HG03025 (cell line): ENCODE data around the gene FAM200C.

ENCODE experiments used
- ATAC-seq: cut with Tn5 transposase; IDR thresholded peaks from one replicate; pipeline ENCODE4 v1.9.1; 2021; ENCODE audit warnings: mild to moderate bottlenecking, moderate library complexity; ENCODE audit not compliant: unreplicated experiment, low FRiP score

Gene FAM200C

GRCh38 chr5:160420331-160420610 lies 20.4 kb upstream of the FAM200C start:
- ATAC-seq: no peak

- ATAC-seq: peak; percentile 27
These were observed 19.8 kb upstream of the FAM200C start for GRCh38 chr5:160419458-160420330.

GRCh38 chr5:160418561-160419457 lies 19.0 kb upstream of the FAM200C start, which contains the start of gene SLU7:
TSS of gene SLU7 (minus strand) at chr5:160419081. CDS start at chr5:160415294, 3,787 bp downstream.
- peak; percentile 52 for ATAC-seq

- ATAC-seq: no peak
These were observed 1.0 kb downstream of the FAM200C start for GRCh38 chr5:160398806-160399205.

GRCh38 chr5:160397492-160397891 lies 2.4 kb downstream of the FAM200C start:
- no peak for ATAC-seq

- no peak for ATAC-seq
These were observed 4.7 kb downstream of the FAM200C start for GRCh38 chr5:160395111-160395510.

GRCh38 chr5:160390787-160391696 lies 8.8 kb downstream of the FAM200C start:
- ATAC-seq: no peak

- no peak for ATAC-seq
These were observed 12.4 kb downstream of the FAM200C start for GRCh38 chr5:160387445-160387844.

GRCh38 chr5:160385496-160385895 lies 14.4 kb downstream of the FAM200C start:
- ATAC-seq: no peak

- ATAC-seq: no peak
These were observed 15.2 kb downstream of the FAM200C start for GRCh38 chr5:160384681-160385080.

- ATAC-seq: no peak
These were observed 17.5 kb downstream of the FAM200C start for GRCh38 chr5:160382346-160382745.

- ATAC-seq: no peak
These were observed 19.8 kb downstream of the FAM200C start for GRCh38 chr5:160380041-160380440.

GRCh38 chr5:160379511-160379910 lies 20.3 kb downstream of the FAM200C start:
- no peak for ATAC-seq

GRCh38 chr5:160378330-160378729 lies 21.5 kb downstream of the FAM200C start:
- no peak for ATAC-seq

GRCh38 chr5:160377651-160378050 lies 22.2 kb downstream of the FAM200C start:
- ATAC-seq: no peak

- no peak for ATAC-seq
These were observed 23.4 kb downstream of the FAM200C start for GRCh38 chr5:160376416-160376815.

GRCh38 chr5:160375701-160376100 lies 24.2 kb downstream of the FAM200C start:
- ATAC-seq: no peak

- no peak for ATAC-seq
These were observed 24.7 kb downstream of the FAM200C start for GRCh38 chr5:160375166-160375565.

GRCh38 chr5:160371294-160371693 lies 28.6 kb downstream of the FAM200C start:
- no peak for ATAC-seq

- no peak for ATAC-seq
These were observed 29.2 kb downstream of the FAM200C start for GRCh38 chr5:160370713-160371034.
